Measurements from ENCODE around the gene SYTL3. TPM values are rescaled to one million over a fixed set of nuclear protein-coding genes. Genes with fewer than 3 reads are reported as not detected.

Gene SYTL3
- total and polyA plus RNA-seq, 9 of the 15 experiments (the other 6 are each of a cell fraction or from before 2014, with no cell fraction given), result 0.04 to 0.46 (median 0.17) TPM; not detected in 1

DNA sequence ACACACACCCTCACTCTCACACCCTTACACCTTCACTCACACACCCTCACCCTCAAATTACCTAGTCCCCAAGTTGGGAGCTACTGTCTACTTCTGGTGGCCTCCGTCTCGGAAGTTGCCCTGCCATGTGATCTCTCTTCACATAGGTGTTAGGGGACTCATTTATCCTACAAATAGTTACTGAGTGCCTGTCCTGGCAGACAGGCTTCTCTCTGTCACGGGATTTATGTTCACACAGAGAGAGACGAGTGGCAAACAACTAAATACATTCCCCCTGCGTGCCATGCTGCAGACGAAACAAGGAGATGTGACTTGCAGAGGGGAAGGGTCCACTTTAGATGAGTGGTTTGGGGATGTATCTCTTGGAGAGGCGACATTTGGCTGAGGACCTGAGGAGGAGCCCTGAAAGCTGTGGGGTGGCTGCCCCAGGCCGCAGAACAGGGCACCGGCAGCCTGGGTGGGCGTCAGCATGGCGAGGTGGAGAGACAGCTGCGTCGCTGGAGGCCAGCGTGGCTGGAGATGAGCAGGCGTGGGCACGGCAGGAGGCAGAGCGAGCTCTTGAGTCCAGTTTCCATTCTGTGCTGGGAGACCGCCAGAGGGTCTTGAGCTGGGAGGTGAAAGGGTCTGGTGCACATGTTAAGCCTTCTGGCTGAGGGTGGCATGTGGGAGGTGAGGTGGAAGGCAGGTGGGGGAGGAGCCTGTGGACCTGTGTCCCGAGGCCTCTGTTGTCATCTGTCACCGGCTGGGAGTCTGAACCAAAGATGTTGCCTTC, 22.5 kb upstream of the SYTL3 start:
- Histone ChIP-seq H4K20me1 (replicated peaks; ENCODE audit: control insufficient read depth, insufficient read depth, low read length) (peaks cover 10% of the 10 kb centered on the region), H2AFZ (ENCODE audit: low read depth, low read length) (no peak overlapping the region), H3K27ac (ENCODE audit: extremely low read depth, low read depth, low read length) (no peak overlapping the region), H3K4me1 (replicated peaks in 1 of 2; ENCODE audit: control insufficient read depth in 2 of 2, insufficient read depth in 2 of 2, low read length in 2 of 2) (peaks cover 14 to 21% of the 10 kb centered on the region in 2 experiments), H3K9me3 (replicated peaks; ENCODE audit: control insufficient read depth, insufficient read depth, low read depth, low read length) (no peaks in the 10 kb centered on the region), H3K36me3 (ENCODE audit: control insufficient read depth, insufficient read depth, low read length) (peaks cover 91% of the 10 kb centered on the region; the same call in 2 of the 3 replicates), H3K4me3 (no peak overlapping the region), H3K9ac (ENCODE audit: insufficient read depth in 1 of 2, low read depth in 2 of 2, low read length in 2 of 2) (peak overlapping the region in 1 of 2 experiments; percentile 37; a peak in 1 of 4 replicates), H3K9me1 (ENCODE audit: control insufficient read depth, insufficient read depth, low read length) (no peaks in the 10 kb centered on the region), H3K4me2 (ENCODE audit: insufficient read depth, low read length) (no peak overlapping the region), H3K79me2 (ENCODE audit: control insufficient read depth, insufficient read depth, low read length) (no peaks in the 10 kb centered on the region), H3K27me3 (ENCODE audit: control insufficient read depth in 2 of 2, insufficient read depth in 2 of 2, low read length in 2 of 2) (no peaks in the 10 kb centered on the region)
- in situ Hi-C loops (cut with MboI), result no loop called here
- ATAC-seq (no peak), DNase-seq (ENCODE audit: extremely low read depth in 1 of 4, low spot score in 3 of 4) (no peak), FAIRE-seq (no peak)
- intact Hi-C loops (cut with micrococcal nuclease), result no loop called here
- TF ChIP-seq SRSF3 (IDR thresholded peaks at IDR 0.05; ENCODE audit: insufficient read depth, low read length) (no peak), ZNF124 (CRISPR knock-in tag; IDR thresholded peaks at IDR 0.05) (no peak), ZNF586 (CRISPR knock-in tag; conservative IDR thresholded peaks at IDR 0.05) (no peak), HMG20A (CRISPR knock-in tag; conservative IDR thresholded peaks at IDR 0.05) (no peak)
- no TSS peak for BruUV-seq (replicated peaks)
- 91% methylated on average over 20 of the region's 20 CpGs for WGBS (ENCODE audit: insufficient coverage, low coverage, missing lambda C conversion rate)
- CTCF ChIA-PET (ENCODE audit: low intra/inter-chr PET ratio), result no interaction called here
- POLR2A ChIA-PET, result interaction anchor here (1.1 to 1.9 kb wide), 2 partner anchors 11 to 17 kb away, joined by 4 to 5 read pairs; partner anchors contain the start of gene DYNLT1

DNA sequence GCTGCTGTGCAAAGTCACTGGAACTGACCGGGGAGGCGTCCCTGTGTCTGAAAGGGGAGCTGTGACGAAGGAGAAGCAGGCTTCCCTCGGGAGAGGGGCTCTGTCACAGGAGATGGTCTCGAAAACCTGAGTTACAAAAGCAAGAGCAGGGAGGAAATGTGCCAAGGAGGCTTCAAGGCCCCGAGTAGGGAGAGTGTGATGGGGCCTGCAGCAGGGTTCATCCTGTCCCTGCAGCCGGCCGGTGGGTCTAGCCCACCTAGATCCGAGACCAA, 22.0 kb upstream of the SYTL3 start:
- H4K20me1 ChIP-seq (replicated peaks; ENCODE audit: control insufficient read depth, insufficient read depth, low read length), result peaks cover 12% of the 10 kb centered on the region
- no peak for DNase-seq (ENCODE audit: extremely low read depth in 1 of 4, low spot score in 3 of 4)
- 93% methylated on average over 9 of the region's 9 CpGs for WGBS (ENCODE audit: insufficient coverage, low coverage, missing lambda C conversion rate)
- no peaks in the 10 kb centered on the region for H3K9me3 ChIP-seq (replicated peaks; ENCODE audit: control insufficient read depth, insufficient read depth, low read depth, low read length)
- H3K4me3 ChIP-seq, result no peak overlapping the region
- POLR2A ChIA-PET, result interaction anchor here (0.7 to 1.9 kb wide), 4 partner anchors 11 to 47 kb away, joined by 3 to 5 read pairs (median 4); partner anchors contain the start of gene DYNLT1
- no peak overlapping the region for H2AFZ ChIP-seq (ENCODE audit: low read depth, low read length)
- no TSS peak for BruUV-seq (replicated peaks)
- H3K9me1 ChIP-seq (ENCODE audit: control insufficient read depth, insufficient read depth, low read length), result no peaks in the 10 kb centered on the region
- peaks cover 89% of the 10 kb centered on the region; the same call in 2 of the 3 replicates for H3K36me3 ChIP-seq (ENCODE audit: control insufficient read depth, insufficient read depth, low read length)
- H3K27me3 ChIP-seq (ENCODE audit: control insufficient read depth in 2 of 2, insufficient read depth in 2 of 2, low read length in 2 of 2), result no peaks in the 10 kb centered on the region
- CTCF ChIA-PET (ENCODE audit: low intra/inter-chr PET ratio), result no interaction called here
- intact Hi-C loops (cut with micrococcal nuclease) (no loop called here), in situ Hi-C loops (cut with MboI) (no loop called here)
- FAIRE-seq, result no peak
- H3K79me2 ChIP-seq (ENCODE audit: control insufficient read depth, insufficient read depth, low read length), result no peaks in the 10 kb centered on the region
- no peak overlapping the region for H3K4me2 ChIP-seq (ENCODE audit: insufficient read depth, low read length)
- H3K27ac ChIP-seq (ENCODE audit: extremely low read depth, low read depth, low read length), result no peak overlapping the region
- peaks cover 17 to 21% of the 10 kb centered on the region in 2 experiments for H3K4me1 ChIP-seq (replicated peaks in 1 of 2; ENCODE audit: control insufficient read depth in 2 of 2, insufficient read depth in 2 of 2, low read length in 2 of 2)
- H3K9ac ChIP-seq (ENCODE audit: insufficient read depth in 1 of 2, low read depth in 2 of 2, low read length in 2 of 2), result peak overlapping the region in 1 of 2 experiments; percentile 37; a peak in 1 of 4 replicates
- no peak for ATAC-seq
- no peak for TF ChIP-seq NELFE (IDR thresholded peaks at IDR 0.05; ENCODE audit: insufficient read depth, insufficient read length)
- no peak for TF ChIP-seq TRIM28 (IDR thresholded peaks at IDR 0.05)
- no peak for TF ChIP-seq BRF1 (IDR thresholded peaks at IDR 0.05; ENCODE audit: borderline replicate concordance, extremely low read depth, insufficient read length)
- no peak for TF ChIP-seq NFE2 (IDR thresholded peaks at IDR 0.05; ENCODE audit: low read depth)
- TF ChIP-seq, protein P1, sequence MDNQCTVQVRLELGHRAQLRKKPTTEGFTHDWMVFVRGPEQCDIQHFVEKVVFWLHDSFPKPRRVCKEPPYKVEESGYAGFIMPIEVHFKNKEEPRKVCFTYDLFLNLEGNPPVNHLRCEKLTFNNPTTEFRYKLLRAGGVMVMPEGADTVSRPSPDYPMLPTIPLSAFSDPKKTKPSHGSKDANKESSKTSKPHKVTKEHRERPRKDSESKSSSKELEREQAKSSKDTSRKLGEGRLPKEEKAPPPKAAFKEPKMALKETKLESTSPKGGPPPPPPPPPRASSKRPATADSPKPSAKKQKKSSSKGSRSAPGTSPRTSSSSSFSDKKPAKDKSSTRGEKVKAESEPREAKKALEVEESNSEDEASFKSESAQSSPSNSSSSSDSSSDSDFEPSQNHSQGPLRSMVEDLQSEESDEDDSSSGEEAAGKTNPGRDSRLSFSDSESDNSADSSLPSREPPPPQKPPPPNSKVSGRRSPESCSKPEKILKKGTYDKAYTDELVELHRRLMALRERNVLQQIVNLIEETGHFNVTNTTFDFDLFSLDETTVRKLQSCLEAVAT (IDR thresholded peaks at IDR 0.05), result no peak

Measured in K562 (cell line).